B cell (primary cell): ENCODE data around the gene LRRC72. TPM values are rescaled to one million over a fixed set of nuclear protein-coding genes. Genes with fewer than 3 reads are reported as not detected.

Source experiments
- ATAC-seq: fragments of 200-7000 bp; cut with Tn5 transposase; one replicate; pipeline ENCODE4 v1.10.0; 2021; ENCODE audit warnings: low read depth, mild to moderate bottlenecking, moderate number of reproducible peaks, moderate library complexity
- CTCF ChIA-PET: fragments of 350-600 bp; sonication (Branson Sonifier 250); formaldehyde crosslinking; loops from one replicate; lab custom pipeline; 2021; ENCODE audit warnings: antibody characterized with exemption, inconsistent platforms; lab: Charles Lee
- POLR2A ChIA-PET: fragments of 350-600 bp; sonication (Branson Sonifier 250); formaldehyde crosslinking; loops from one replicate; lab custom pipeline; 2021; ENCODE audit warnings: antibody characterized with exemption; lab: Charles Lee
- DNase-seq: peaks from one replicate; pipeline ENCODE4 v3.0.0; 2013
- H2AFZ ChIP-seq: 2 replicates; pipeline ENCODE4 v1.6.1; 2012; ENCODE audit warnings: mild to moderate bottlenecking, low read depth, low read length; ENCODE audit not compliant: insufficient read depth, poor library complexity, severe bottlenecking
- H3K27ac ChIP-seq, 2 donors: 1 replicate in 1 of 2; 2 replicates in 1 of 2; pipeline ENCODE4 v1.5.1; 2012 to 2013; ENCODE audit warnings: low read length in 2 of 2, mild to moderate bottlenecking in 2 of 2, moderate library complexity in 1 of 2
- H3K27me3 ChIP-seq, 4 experiments: fragments of 200-600 bp in 1 of 4; sonication (generic) in 1 of 4; replicated peaks in 1 of 4; 1 replicate in 2 of 4; 2 replicates in 2 of 4; pipeline versions ENCODE4 v1.6.1 to v1.7.0; 2013 to 2016; ENCODE audit warnings: low read length in 3 of 4, mild to moderate bottlenecking in 2 of 4, mixed read lengths in 1 of 4, moderate library complexity in 1 of 4; ENCODE audit not compliant: insufficient read depth in 4 of 4, control insufficient read depth in 3 of 4; ENCODE audit errors: control extremely low read depth in 1 of 4
- H3K36me3 ChIP-seq, 2 experiments: replicated peaks in 1 of 2; 1 replicate in 1 of 2; 2 replicates in 1 of 2; pipeline versions ENCODE4 v1.6.1 to v1.7.1; 2013; ENCODE audit warnings: low read length in 1 of 2; ENCODE audit not compliant: insufficient read depth in 2 of 2, control insufficient read depth in 1 of 2; ENCODE audit errors: control extremely low read depth in 1 of 2, extremely low read depth in 1 of 2
- H3K4me1 ChIP-seq, 2 donors: fragments of 200-600 bp in 1 of 2; sonication (generic) in 1 of 2; 1 replicate in 1 of 2; 2 replicates in 1 of 2; pipeline versions ENCODE4 v1.5.1 to v1.6.1; 2013 to 2017; ENCODE audit warnings: low read length in 2 of 2; ENCODE audit not compliant: control insufficient read depth in 2 of 2, insufficient read depth in 2 of 2
- H3K4me2 ChIP-seq: replicated peaks from 2 replicates; pipeline ENCODE3; 2012; ENCODE audit warnings: mild to moderate bottlenecking, low read depth, low read length; ENCODE audit not compliant: poor library complexity, severe bottlenecking
- H3K4me3 ChIP-seq, 5 experiments: fragments of 200-600 bp in 1 of 5; sonication (generic) in 1 of 5; 1 replicate in 3 of 5; 2 replicates in 2 of 5; pipeline versions ENCODE4 v1.5.1 to v1.7.0; 2011 to 2016; ENCODE audit warnings: low read length in 4 of 5, mild to moderate bottlenecking in 4 of 5, low read depth in 2 of 5, control low read depth in 1 of 5, moderate library complexity in 1 of 5; ENCODE audit not compliant: insufficient read depth in 1 of 5; ENCODE audit errors: control extremely low read depth in 1 of 5, extremely low read depth in 1 of 5
- H3K79me2 ChIP-seq: fragments of 200-600 bp; sonication (generic); one replicate; pipeline ENCODE4 v1.6.0; 2016; ENCODE audit warnings: low read length; ENCODE audit not compliant: control insufficient read depth, insufficient read depth
- H3K9ac ChIP-seq: fragments of 200-600 bp; sonication (generic); 2 replicates; pipeline ENCODE4 v1.6.1; 2017; ENCODE audit warnings: mild to moderate bottlenecking, low read length, moderate library complexity
- H3K9me3 ChIP-seq, 3 donors: one replicate each; pipeline versions ENCODE4 v1.6.1 to v1.7.1; 2013; ENCODE audit warnings: low read length in 2 of 3; ENCODE audit not compliant: control insufficient read depth in 2 of 3, insufficient read depth in 1 of 3; ENCODE audit errors: control extremely low read depth in 1 of 3
- H4K20me1 ChIP-seq: 2 replicates; pipeline ENCODE4 v1.6.0; 2012; ENCODE audit warnings: mild to moderate bottlenecking, low read length; ENCODE audit not compliant: insufficient read depth, control insufficient read depth, poor library complexity, severe bottlenecking
- H3K27ac Mint-ChIP-seq: one replicate; pipeline ENCODE4 v1.8.0; 2021; ENCODE audit warnings: mixed read lengths
- H3K27me3 Mint-ChIP-seq: one replicate; pipeline ENCODE4 v1.8.0; 2021; ENCODE audit warnings: mixed read lengths
- H3K4me1 Mint-ChIP-seq: one replicate; pipeline ENCODE4 v1.8.0; 2021; ENCODE audit warnings: mixed read lengths
- H3K4me3 Mint-ChIP-seq: one replicate; pipeline ENCODE4 v1.8.0; 2021; ENCODE audit warnings: mixed read lengths
- H3K9me3 Mint-ChIP-seq: one replicate; pipeline ENCODE4 v1.8.0; 2022; ENCODE audit warnings: mixed read lengths; ENCODE audit not compliant: insufficient read depth
- CTCF ChIP-seq: fragments of 200-600 bp; IDR thresholded peaks from one replicate; pipeline ENCODE4 v1.8.0; 2022; ENCODE audit warnings: antibody characterized with exemption, mild to moderate bottlenecking
- EZH2 ChIP-seq: IDR thresholded peaks from 2 replicates; pipeline ENCODE4 v1.6.1; 2012; ENCODE audit warnings: borderline replicate concordance, low read depth, mild to moderate bottlenecking, moderate library complexity, low read length; ENCODE audit not compliant: insufficient read depth, poor library complexity, severe bottlenecking
- WGBS: methylation state at CpG from one replicate; pipeline ENCODE4 v1.1.5; 2013; ENCODE audit warnings: missing lambda C conversion rate; ENCODE audit not compliant: insufficient coverage; 5-methylcytosine and 5-hydroxymethylcytosine counted together
- intact Hi-C: fragments of 100-400 bp; cut with micrococcal nuclease; formaldehyde crosslinking; loops from one replicate; pipeline ENCODE4 v1.10.0; 2022
- polyA plus RNA-seq: library from polyadenylated mRNA; depleted of rRNA; stranded (reverse); fragments of >200 nt; gene quantifications from 2 replicates; pipeline ENCODE4 v1.2.3, GENCODE V29; 2012
- total RNA-seq, 2 donors: library from RNA; stranded (reverse); fragments of 120-200 nt in 1 of 2; gene quantifications; 1 replicate in 1 of 2; 2 replicates in 1 of 2; pipeline versions ENCODE4 v1.2.3 to v1.2.4, GENCODE V29; 2013 to 2022

The LRRC72 gene
- total and polyA plus RNA-seq, 2 donors (not counting 1 experiment from before 2014, with no cell fraction given): not detected

GRCh38 chr7:16564023-16564380 is 37.4 kb downstream of the LRRC72 start:
- DNase-seq: no peak
- intact Hi-C loops: loop anchor here (10.0 kb wide), 1 partner anchor 1239 kb away; no protein-coding TSS in a partner anchor
- H3K27me3 Mint-ChIP-seq: peaks cover 3% of the 10 kb centered on the region
- Histone ChIP-seq H3K36me3 (no peaks in the 10 kb centered on the region), H3K79me2 (no peaks in the 10 kb centered on the region), H3K9ac (peak overlapping the region; percentile 57), H2AFZ (peak overlapping the region; percentile 68), H3K4me1 (peaks cover 8 to 10% of the 10 kb centered on the region in 2 donors), H3K4me3 (peak overlapping the region in 1 of 5 experiments; percentile 53), H3K27ac (no peak overlapping the region), H4K20me1 (no peaks in the 10 kb centered on the region), H3K27me3 (no peaks in the 10 kb centered on the region), H3K4me2 (peak overlapping the region; percentile 67), H3K9me3 (no peaks in the 10 kb centered on the region)
- ChIA-PET CTCF (interaction anchor here (0.6 to 3.5 kb wide), 17 partner anchors 9 to 1432 kb away, joined by 3 to 43 read pairs (median 6); partner anchors contain the start of gene CRPPA), POLR2A (no interaction called here)
- H3K9me3 Mint-ChIP-seq: no peaks in the 10 kb centered on the region
- TF ChIP-seq CTCF: no peak
- TF ChIP-seq EZH2: no peak
- H3K4me3 Mint-ChIP-seq: peak overlapping the region; percentile 40
- H3K4me1 Mint-ChIP-seq: peaks cover 16% of the 10 kb centered on the region
- peak overlapping the region; percentile 6 for H3K27ac Mint-ChIP-seq
- WGBS: 80% methylated on average over 1 of the region's 4 CpGs
- ATAC-seq: no peak

DNA sequence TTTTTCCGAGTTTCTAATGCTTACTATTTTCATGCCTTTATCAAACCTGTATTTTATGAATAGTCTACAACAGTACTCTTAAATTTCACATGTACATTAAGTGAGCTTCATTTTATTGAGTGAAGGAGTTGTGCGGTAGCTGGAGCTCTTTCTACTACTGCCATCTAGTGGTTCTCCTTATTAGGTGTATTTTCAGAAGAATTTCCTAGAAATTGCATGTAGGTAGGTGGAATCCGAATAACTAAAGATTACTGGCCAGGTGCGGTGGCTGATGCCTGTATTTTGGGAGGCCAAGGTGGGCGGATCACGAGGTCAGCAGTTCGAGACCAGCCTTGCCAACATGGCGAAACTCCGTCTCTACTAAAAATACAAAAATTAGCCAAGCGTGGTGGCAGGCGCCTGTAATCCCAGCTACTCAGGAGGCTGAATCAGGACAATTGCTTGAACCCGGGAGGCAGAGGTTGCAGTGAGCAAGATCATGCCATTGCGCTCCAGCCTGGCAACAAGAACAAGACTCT is 38.3 kb downstream of the LRRC72 start:
- no peak overlapping the region for H3K27ac Mint-ChIP-seq
- no peaks in the 10 kb centered on the region for H3K9me3 Mint-ChIP-seq
- H3K27me3 Mint-ChIP-seq: peaks cover 3% of the 10 kb centered on the region
- H3K4me3 Mint-ChIP-seq: no peak overlapping the region
- Histone ChIP-seq H3K9ac (no peak overlapping the region), H3K9me3 (no peaks in the 10 kb centered on the region), H3K79me2 (no peaks in the 10 kb centered on the region), H3K4me1 (peaks cover 8 to 10% of the 10 kb centered on the region in 2 donors), H3K36me3 (no peaks in the 10 kb centered on the region), H3K27me3 (no peaks in the 10 kb centered on the region), H3K4me3 (no peak overlapping the region), H3K27ac (no peak overlapping the region), H4K20me1 (no peaks in the 10 kb centered on the region), H3K4me2 (peak overlapping the region; percentile 14), H2AFZ (no peak overlapping the region)
- DNase-seq (peak; percentile 60), ATAC-seq (peak; percentile 28)
- intact Hi-C loops: loop anchor here (1.0 to 10.0 kb wide), 2 partner anchors 133 to 1240 kb away; no protein-coding TSS in a partner anchor
- TF ChIP-seq CTCF (peak; percentile 86), EZH2 (no peak)
- peaks cover 16% of the 10 kb centered on the region for H3K4me1 Mint-ChIP-seq
- POLR2A ChIA-PET: no interaction called here
- CTCF ChIA-PET: interaction anchor here (0.6 to 3.5 kb wide), 27 partner anchors 9 to 1873 kb away, joined by 3 to 43 read pairs (median 5); partner anchors contain the start of genes ANKMY2, CRPPA and SOSTDC1
- 32% methylated on average over 9 of the region's 13 CpGs for WGBS
